Ascending aorta (tissue), 2 donors: ENCODE measurements around the gene FILIP1L. TPM values are rescaled to one million over a fixed set of nuclear protein-coding genes. Genes with fewer than 3 reads are reported as not detected.

ENCODE experiments used
- DNase-seq, 2 donors: peaks; one replicate each; pipeline ENCODE4 v3.0.0-alpha.2; 2019; ENCODE audit warnings: low spot score in 2 of 2
- H3K27ac ChIP-seq, 2 donors: fragments of 200-600 bp; sonication (generic); one replicate each; pipeline ENCODE4 v1.5.1; 2016 to 2017; ENCODE audit warnings: mild to moderate bottlenecking in 1 of 2
- H3K27me3 ChIP-seq: fragments of 200-600 bp; sonication (generic); one replicate; pipeline ENCODE4 v1.5.1; 2017
- H3K36me3 ChIP-seq, 2 donors: fragments of 200-600 bp; sonication (generic); one replicate each; pipeline ENCODE4 v1.5.1; 2016
- H3K4me1 ChIP-seq, 2 donors: fragments of 200-600 bp; sonication (generic); one replicate each; pipeline ENCODE4 v1.5.1; 2016 to 2017; ENCODE audit warnings: mild to moderate bottlenecking in 1 of 2
- H3K4me3 ChIP-seq, 2 donors: fragments of 200-600 bp; sonication (generic); one replicate each; pipeline ENCODE4 v1.5.1; 2016 to 2017; ENCODE audit warnings: mild to moderate bottlenecking in 1 of 2
- H3K9me3 ChIP-seq, 2 donors: fragments of 200-600 bp; sonication (generic); one replicate each; pipeline ENCODE4 v1.5.1; 2016
- CTCF ChIP-seq, 3 experiments: fragments of 200-600 bp in 2 of 3; fragments of 450-650 bp in 1 of 3; sonication (generic) in 2 of 3; IDR thresholded peaks; one replicate each; pipeline ENCODE4 v1.5.1; 2016 to 2019; ENCODE audit warnings: antibody characterized with exemption in 3 of 3, mild to moderate bottlenecking in 1 of 3, moderate library complexity in 1 of 3
- intact Hi-C: fragments of 100-400 bp; cut with DNase I; formaldehyde crosslinking; loops from one replicate; pipeline ENCODE4 v1.15.1; 2023
- total RNA-seq: library from RNA; depleted of rRNA; stranded (reverse); fragments of >200 nt; gene quantifications from one replicate; pipeline ENCODE4 v1.1.0, GENCODE V29; 2016

FILIP1L gene
- total RNA-seq, 1 donor from 2014 or later: 106 TPM

- Histone ChIP-seq H3K9me3 (no peaks in the 10 kb centered on the region), H3K4me3 (no peak overlapping the region), H3K4me1 (peaks cover 0 to 39% of the 10 kb centered on the region in 2 donors), H3K27me3 (no peaks in the 10 kb centered on the region), H3K27ac (peak overlapping the region; percentile 78 to 84), H3K36me3 (no peaks in the 10 kb centered on the region)
- DNase-seq: no peak
- intact Hi-C loops: no loop called here
- TF ChIP-seq CTCF (IDR thresholded peaks at IDR 0.05): no peak
Measured at GRCh38 chr3:100080573-100080972, 33.7 kb downstream of the FILIP1L start.

- peak overlapping the region in 1 of 2 donors; percentile 78 for H3K27ac ChIP-seq
- intact Hi-C loops: no loop called here
- no peaks in the 10 kb centered on the region for H3K36me3 ChIP-seq
- peaks cover 0 to 39% of the 10 kb centered on the region in 2 donors for H3K4me1 ChIP-seq
- TF ChIP-seq CTCF (IDR thresholded peaks at IDR 0.05): no peak
- no peaks in the 10 kb centered on the region for H3K9me3 ChIP-seq
- H3K4me3 ChIP-seq: no peak overlapping the region
- DNase-seq: no peak
- H3K27me3 ChIP-seq: no peaks in the 10 kb centered on the region
Measured at GRCh38 chr3:100079328-100079727, 35.0 kb downstream of the FILIP1L start.

DNA sequence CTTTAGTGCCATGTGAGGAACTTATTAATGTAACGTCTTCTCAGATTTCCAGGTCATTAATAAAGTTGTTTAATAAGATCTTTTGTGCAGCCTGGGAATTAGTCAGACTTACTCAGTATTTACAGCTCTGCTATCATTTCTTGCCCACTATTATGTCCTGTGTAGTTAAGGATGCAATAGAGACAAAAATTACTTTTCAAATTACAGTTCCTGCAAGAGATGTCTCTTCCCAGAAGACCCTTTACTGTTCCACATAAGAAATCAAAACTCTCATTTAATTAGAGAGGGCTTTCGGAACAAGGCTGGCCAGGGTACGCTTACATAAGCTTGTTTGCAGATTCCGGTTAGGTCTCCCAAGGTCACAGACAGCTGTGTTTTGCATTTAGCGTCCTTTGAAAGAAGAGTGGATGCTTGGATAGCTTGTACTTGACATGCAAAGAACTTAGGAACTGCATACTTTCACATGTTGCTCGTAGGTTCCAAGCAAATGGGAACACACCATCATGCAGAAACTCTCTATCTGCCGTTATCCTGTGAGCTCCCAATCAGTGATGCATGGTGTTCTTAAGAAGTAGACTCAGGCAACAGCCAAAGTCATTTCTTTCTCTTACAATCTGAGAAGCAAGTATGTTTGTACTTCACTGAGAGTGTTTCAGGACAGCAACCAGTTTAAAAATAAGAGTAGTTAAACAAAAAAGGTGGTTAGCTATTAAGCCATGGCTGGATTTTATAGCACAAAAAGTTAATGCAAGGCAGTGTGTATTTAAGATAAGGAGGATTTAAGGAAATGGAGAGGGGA is 37.4 kb downstream of the FILIP1L start:
- H3K4me1 ChIP-seq: peaks cover 0 to 38% of the 10 kb centered on the region in 2 donors
- no peaks in the 10 kb centered on the region for H3K27me3 ChIP-seq
- DNase-seq: no peak
- peak overlapping the region; percentile 26 to 42 for H3K27ac ChIP-seq
- no peak for TF ChIP-seq CTCF (IDR thresholded peaks at IDR 0.05)
- intact Hi-C loops: no loop called here
- no peak overlapping the region for H3K4me3 ChIP-seq
- no peaks in the 10 kb centered on the region for H3K9me3 ChIP-seq
- H3K36me3 ChIP-seq: no peaks in the 10 kb centered on the region

- intact Hi-C loops: no loop called here
- H3K36me3 ChIP-seq: no peaks in the 10 kb centered on the region
- H3K27ac ChIP-seq: peak overlapping the region; percentile 26 to 42
- DNase-seq: no peak
- no peaks in the 10 kb centered on the region for H3K27me3 ChIP-seq
- H3K4me1 ChIP-seq: peaks cover 0 to 33% of the 10 kb centered on the region in 2 donors
- no peaks in the 10 kb centered on the region for H3K9me3 ChIP-seq
- no peak overlapping the region for H3K4me3 ChIP-seq
- TF ChIP-seq CTCF (IDR thresholded peaks at IDR 0.05): no peak
Measured at GRCh38 chr3:100075851-100076730, 38.2 kb downstream of the FILIP1L start.

DNA sequence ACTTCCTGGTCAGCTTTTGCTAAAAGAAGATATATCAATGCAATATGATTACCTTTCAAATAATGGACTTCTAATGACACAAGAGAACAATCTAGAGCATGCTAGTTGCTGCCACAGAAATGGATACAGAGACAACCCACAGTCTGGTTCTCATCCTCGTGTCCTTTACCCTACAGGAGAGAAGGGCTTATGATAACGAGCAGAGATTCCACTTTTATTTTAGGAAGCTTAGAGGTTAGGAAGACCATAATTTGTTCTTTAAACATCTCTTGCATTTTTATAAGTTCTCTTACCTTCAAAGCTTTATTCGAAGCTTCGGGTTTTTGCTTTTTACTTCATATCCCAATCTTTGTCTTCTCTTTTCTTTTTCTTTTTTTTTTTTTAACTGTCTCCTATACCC is 39.1 kb downstream of the FILIP1L start:
- H3K36me3 ChIP-seq: no peaks in the 10 kb centered on the region
- no peak for DNase-seq
- H3K9me3 ChIP-seq: no peaks in the 10 kb centered on the region
- intact Hi-C loops: no loop called here
- H3K4me1 ChIP-seq: peaks cover 3 to 32% of the 10 kb centered on the region in 2 donors
- no peak overlapping the region for H3K4me3 ChIP-seq
- H3K27ac ChIP-seq: no peak overlapping the region
- H3K27me3 ChIP-seq: no peaks in the 10 kb centered on the region
- TF ChIP-seq CTCF (IDR thresholded peaks at IDR 0.05): no peak
